ENCODE data around the gene AGRN. TPM values are rescaled to one million over a fixed set of nuclear protein-coding genes. Genes with fewer than 3 reads are reported as not detected.
"Not testable (repeated sequence)": the region's sequence is repeated elsewhere in the genome, so short reads cannot be mapped to it uniquely, and the experiment has no call there.

Gene AGRN
- total RNA-seq, result 10 to 100 TPM; 18.8 to 19.3 TPM

DNA sequence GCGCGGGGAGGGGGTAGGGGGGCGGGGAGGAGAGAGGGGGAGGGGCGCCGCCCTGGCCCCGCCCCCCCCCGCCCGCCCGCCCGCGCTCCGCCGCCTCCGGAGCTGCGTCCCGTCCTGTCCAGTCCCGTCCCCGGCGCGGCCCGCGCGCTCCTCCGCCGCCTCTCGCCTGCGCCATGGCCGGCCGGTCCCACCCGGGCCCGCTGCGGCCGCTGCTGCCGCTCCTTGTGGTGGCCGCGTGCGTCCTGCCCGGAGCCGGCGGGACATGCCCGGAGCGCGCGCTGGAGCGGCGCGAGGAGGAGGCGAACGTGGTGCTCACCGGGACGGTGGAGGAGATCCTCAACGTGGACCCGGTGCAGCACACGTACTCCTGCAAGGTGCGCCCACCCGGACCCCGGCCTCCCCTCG lies at the start of gene AGRN:
TSS of gene AGRN (plus strand) at position 121 of the 405 bp plus-strand sequence. CDS start at position 174, 53 bp downstream.
- POLR2A ChIA-PET, result interaction anchor here (0.9 to 1.0 kb wide), 2 partner anchors 18 to 39 kb away, joined by 3 to 6 read pairs; no protein-coding TSS in a partner anchor
- peak within 1 kb of the TSS; percentile 30 for H3K27ac Mint-ChIP-seq

DNA sequence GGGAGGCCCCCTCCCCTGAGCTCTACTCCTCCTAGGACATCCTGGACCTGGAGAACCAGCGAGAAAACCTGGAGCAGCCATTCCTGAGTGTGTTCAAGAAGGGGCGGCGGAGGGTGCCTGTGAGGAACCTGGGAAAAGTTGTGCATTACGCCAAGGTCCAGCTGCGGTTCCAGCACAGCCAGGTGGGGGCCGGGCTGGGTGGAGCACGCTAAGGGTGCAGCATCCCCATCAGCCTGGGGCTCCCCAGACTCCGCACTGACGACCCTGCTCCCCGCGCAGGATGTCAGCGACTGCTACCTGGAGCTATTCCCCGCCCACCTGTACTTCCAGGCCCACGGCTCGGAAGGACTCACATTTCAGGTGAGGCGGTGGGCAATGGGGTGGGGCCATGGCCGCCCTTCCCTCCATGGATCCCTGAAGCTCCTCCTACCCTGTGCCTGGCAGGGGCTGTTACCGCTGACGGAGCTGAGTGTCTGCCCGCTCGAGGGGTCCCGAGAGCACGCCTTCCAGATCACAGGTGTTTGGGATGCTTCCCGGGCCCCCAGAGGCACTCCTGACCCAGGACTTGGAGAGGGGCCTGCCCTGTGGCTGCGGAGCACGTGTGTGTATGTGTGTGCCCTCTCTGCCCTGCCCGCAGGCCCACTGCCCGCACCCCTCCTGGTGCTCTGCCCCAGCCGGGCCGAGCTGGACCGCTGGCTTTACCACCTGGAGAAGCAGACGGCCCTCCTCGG lies 49.5 kb upstream of the AGRN start:
- peaks cover 3% of the 10 kb centered on the region for H3K9me3 Mint-ChIP-seq
- peaks cover 4% of the 10 kb centered on the region for H3K27me3 Mint-ChIP-seq
- H3K27ac Mint-ChIP-seq, result no peak overlapping the region
- ATAC-seq (ENCODE audit: low read depth) (no peak), DNase-seq (no peak)
- no peaks in the 10 kb centered on the region for H3K36me3 Mint-ChIP-seq
- H3K4me1 Mint-ChIP-seq, result peaks cover 3% of the 10 kb centered on the region
- POLR2A ChIA-PET, result interaction anchor here (0.6 kb wide), 1 partner anchor 64 kb away, joined by 3 read pairs; no protein-coding TSS in a partner anchor
- no peak overlapping the region for H3K4me3 Mint-ChIP-seq

More for the DNA sequence above, at the start of gene AGRN:
- peak; percentile 27 for ATAC-seq (ENCODE audit: low read depth)
- Mint-ChIP-seq H3K4me3 (peak within 1 kb of the TSS; percentile 60), H3K4me1 (peaks cover 8% of the 10 kb centered on the region), H3K36me3 (peaks cover 12% of the 10 kb centered on the region), H3K27me3 (peaks cover 2% of the 10 kb centered on the region), H3K9me3 (no peaks in the 10 kb centered on the region)
- peak; percentile 77 for DNase-seq

DNA sequence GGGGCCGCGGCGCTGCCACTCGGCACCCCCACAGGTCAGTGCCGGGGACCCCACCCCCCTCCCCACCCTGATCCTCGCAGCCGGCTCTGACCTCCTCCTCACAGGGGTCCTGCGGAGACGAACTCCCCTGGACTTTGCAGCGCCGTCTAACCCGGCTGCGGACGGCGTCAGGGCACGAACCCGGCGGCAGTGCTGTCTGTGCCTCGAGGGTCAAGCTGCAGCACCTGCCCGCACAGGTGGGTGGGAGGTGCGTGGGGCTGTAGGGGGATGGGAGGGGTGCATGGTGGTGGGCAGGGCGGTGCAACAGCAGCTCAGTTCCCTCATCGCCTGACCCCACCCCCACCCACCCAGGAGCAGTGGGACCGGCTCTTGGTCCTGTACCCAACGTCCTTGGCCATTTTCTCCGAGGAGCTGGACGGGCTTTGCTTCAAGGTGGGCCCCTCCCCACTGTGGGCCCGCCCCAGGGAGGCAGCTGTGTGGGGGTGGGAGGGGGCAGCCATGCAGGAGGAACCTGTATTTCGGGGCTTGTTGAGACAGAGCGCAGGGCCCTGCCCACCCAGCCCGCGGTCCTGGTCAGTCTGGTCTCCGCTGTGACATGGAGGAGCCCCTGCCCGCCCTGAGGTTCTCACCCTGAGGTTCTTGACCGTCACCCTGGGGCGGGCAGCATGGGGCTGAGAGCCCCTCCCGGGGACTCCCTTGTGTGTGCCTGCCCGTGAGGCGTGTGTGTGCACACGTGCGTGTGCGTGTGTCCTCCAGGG lies 48.8 kb upstream of the AGRN start:
- ATAC-seq (ENCODE audit: low read depth) (no peak), DNase-seq (no peak)
- peaks cover 9% of the 10 kb centered on the region for H3K27me3 Mint-ChIP-seq
- POLR2A ChIA-PET, result no interaction called here
- peaks cover 3% of the 10 kb centered on the region for H3K4me1 Mint-ChIP-seq
- peaks cover 3% of the 10 kb centered on the region for H3K9me3 Mint-ChIP-seq
- no peak overlapping the region for H3K4me3 Mint-ChIP-seq
- no peak overlapping the region for H3K27ac Mint-ChIP-seq
- H3K36me3 Mint-ChIP-seq, result no peaks in the 10 kb centered on the region

DNA sequence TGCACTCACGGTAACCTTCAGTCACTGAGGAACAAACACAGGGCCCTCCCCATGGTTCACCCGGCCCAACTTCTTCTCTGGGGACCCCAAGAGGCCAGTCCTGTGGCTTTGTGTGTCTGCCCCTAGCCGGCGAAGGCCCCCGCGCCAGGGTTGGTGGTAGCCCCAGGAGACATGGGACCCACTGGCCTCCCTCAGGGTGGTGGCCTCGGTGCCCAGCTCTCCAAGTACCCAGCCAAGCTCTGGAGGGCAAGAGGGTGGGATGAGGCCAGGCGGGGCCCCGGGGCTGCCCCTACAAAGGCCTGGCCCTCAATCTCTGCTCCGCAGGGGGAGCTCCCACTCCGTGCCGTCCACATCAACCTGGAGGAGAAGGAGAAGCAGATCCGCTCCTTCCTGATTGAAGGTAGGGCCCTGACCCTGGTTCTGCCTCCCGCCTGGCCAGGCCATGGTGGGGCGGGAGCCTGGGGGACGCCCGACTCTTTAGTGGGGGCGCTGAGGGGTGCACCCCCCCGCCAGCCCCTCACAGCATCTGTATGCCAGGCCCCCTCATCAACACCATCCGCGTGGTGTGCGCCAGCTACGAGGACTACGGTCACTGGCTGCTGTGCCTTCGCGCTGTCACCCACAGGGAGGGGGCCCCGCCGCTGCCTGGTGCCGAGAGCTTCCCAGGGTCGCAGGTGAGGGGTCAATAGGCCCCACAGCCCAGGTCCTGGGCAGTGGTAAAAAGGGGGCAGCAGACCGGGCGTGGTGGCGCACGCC lies 48.0 kb upstream of the AGRN start:
- peaks cover 3% of the 10 kb centered on the region for H3K4me1 Mint-ChIP-seq
- no peaks in the 10 kb centered on the region for H3K36me3 Mint-ChIP-seq
- peaks cover 9% of the 10 kb centered on the region for H3K27me3 Mint-ChIP-seq
- no peak overlapping the region for H3K27ac Mint-ChIP-seq
- H3K9me3 Mint-ChIP-seq, result peaks cover 3% of the 10 kb centered on the region
- DNase-seq, result no peak
- no peak for ATAC-seq (ENCODE audit: low read depth)
- POLR2A ChIA-PET, result no interaction called here
- no peak overlapping the region for H3K4me3 Mint-ChIP-seq

DNA sequence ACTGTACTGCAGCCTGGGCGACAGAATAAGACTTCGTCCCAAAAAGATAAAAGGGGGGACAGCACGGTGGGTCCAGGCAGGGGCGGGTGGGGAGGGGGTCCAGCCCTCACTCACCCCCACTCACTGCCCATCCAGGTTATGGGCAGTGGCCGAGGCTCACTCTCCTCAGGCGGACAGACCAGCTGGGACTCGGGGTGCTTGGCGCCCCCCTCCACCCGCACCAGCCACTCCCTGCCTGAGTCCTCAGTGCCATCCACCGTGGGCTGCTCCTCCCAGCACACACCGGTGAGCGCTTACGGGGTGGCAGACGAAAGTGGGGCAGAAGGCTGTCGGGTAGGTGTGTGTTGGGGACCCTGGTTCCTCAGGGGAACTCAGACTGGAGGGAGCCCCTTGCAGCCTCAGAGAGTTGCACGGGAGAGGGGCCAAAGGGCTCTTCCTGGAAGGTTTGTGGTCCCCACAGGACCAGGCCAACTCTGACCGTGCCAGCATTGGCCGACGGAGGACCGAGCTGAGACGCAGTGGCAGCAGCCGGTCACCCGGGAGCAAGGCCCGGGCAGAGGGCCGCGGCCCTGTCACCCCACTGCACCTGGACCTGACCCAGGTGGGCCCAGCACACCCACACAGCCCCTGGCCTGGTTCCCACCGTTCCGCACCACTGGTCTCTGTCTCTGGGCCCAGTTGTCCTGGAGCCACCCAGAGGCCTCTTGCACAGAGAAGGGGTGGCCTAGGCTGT lies 47.0 kb upstream of the AGRN start:
- Mint-ChIP-seq H3K36me3 (no peaks in the 10 kb centered on the region), H3K27me3 (peaks cover 9% of the 10 kb centered on the region), H3K4me1 (peaks cover 2% of the 10 kb centered on the region), H3K27ac (no peak overlapping the region), H3K9me3 (peaks cover 3% of the 10 kb centered on the region), H3K4me3 (no peak overlapping the region)
- no peak for ATAC-seq (ENCODE audit: low read depth)
- POLR2A ChIA-PET, result no interaction called here
- DNase-seq, result no peak

DNA sequence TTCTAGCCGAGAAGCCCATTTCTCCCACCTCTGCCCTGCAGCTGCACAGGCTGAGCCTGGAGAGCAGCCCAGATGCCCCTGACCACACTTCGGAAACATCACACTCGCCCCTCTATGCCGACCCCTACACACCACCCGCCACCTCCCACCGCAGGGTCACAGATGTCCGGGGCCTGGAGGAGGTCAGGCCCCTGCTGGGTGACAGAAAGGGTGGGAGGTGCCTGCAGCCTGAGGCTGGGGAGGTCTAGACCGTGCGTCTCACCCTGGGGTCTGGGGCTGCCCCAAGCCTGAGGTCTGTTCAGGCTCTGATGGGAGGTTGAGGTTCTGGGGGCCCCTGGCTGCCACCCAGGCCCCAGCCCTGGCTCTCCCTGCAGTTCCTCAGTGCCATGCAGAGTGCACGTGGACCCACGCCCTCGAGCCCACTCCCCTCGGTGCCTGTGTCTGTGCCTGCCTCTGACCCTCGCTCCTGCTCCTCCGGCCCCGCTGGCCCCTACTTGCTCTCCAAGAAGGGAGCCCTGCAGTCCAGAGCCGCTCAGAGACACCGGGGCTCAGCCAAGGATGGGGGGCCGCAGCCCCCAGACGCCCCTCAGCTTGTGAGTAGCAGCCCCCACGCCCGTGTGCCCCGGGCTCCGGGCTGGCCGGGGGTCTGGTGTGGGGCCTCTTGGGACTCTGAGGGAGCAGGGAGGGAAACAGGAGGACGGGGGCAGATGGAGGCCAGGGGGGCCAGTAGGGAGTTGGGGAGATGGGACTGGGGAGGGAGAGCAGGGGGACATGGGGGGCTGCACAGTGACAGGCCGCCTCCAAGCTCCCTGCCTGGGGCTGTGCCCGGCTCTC lies 46.2 kb upstream of the AGRN start:
- DNase-seq, result no peak
- Mint-ChIP-seq H3K9me3 (peaks cover 3% of the 10 kb centered on the region), H3K4me3 (no peak overlapping the region)

DNA sequence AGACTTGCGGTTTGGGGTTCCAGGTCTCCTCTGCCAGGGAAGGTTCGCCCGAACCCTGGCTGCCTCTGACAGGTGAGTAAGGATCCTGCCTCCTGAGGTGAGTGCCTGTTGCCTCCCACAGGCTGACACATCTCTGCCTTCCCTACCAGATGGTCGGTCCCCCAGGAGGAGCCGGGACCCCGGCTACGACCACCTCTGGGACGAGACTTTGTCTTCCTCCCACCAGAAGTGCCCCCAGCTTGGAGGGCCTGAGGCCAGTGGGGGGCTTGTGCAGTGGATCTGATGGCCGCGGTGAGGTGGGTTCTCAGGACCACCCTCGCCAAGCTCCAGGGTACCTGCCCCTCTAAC lies 45.7 kb upstream of the AGRN start:
- no peaks in the 10 kb centered on the region for H3K4me1 Mint-ChIP-seq
- H3K36me3 Mint-ChIP-seq, result peaks cover 1% of the 10 kb centered on the region
- H3K27ac Mint-ChIP-seq, result no peak overlapping the region
- no peak for DNase-seq
- no peak overlapping the region for H3K4me3 Mint-ChIP-seq
- peaks cover 3% of the 10 kb centered on the region for H3K9me3 Mint-ChIP-seq
- ATAC-seq (ENCODE audit: low read depth), result no peak
- peaks cover 5% of the 10 kb centered on the region for H3K27me3 Mint-ChIP-seq
- POLR2A ChIA-PET, result no interaction called here

More for the DNA sequence above, 46.2 kb upstream of the AGRN start:
- no peak overlapping the region for H3K27ac Mint-ChIP-seq
- ATAC-seq (ENCODE audit: low read depth), result no peak
- H3K36me3 Mint-ChIP-seq, result peaks cover 1% of the 10 kb centered on the region
- no peaks in the 10 kb centered on the region for H3K4me1 Mint-ChIP-seq
- peaks cover 5% of the 10 kb centered on the region for H3K27me3 Mint-ChIP-seq
- POLR2A ChIA-PET, result no interaction called here

DNA sequence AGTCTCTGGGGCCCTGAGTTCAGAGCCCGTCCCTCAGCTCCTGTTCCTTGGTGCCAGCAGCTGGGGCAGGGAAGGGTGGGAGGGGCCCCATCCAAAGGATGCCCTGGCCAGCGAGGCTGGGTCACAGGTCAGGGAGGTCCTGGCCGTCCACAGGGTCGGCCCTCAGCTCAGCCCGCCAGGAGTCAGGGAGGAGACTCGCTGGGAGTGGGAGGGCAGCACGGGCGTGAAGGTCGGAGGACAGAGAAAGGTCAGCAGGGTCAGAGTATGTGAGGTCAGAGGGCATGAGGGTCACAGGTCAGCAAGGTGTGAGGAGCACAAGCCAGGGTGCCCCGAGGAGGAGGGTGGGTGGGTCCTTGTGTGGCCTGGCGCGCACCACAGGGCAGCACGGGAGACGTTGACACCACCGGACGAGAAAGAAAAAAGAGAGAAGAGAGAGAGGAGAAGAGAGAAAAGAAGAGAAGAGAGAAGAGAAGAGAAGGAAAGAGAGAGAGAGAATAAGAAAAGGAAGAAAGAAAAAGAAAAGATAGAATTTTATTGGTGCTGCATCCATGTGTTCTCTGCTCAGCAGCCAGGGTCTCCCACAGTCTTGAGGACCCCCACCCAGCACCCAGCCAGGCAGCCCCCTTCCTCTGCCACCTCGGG lies 45.1 kb upstream of the AGRN start:
- Mint-ChIP-seq H3K4me1 (no peaks in the 10 kb centered on the region), H3K27ac (no peak overlapping the region), H3K36me3 (peaks cover 1% of the 10 kb centered on the region), H3K9me3 (no peaks in the 10 kb centered on the region), H3K27me3 (peaks cover 5% of the 10 kb centered on the region), H3K4me3 (no peak overlapping the region)
- no peak for DNase-seq
- no peak for ATAC-seq (ENCODE audit: low read depth)
- POLR2A ChIA-PET, result no interaction called here

DNA sequence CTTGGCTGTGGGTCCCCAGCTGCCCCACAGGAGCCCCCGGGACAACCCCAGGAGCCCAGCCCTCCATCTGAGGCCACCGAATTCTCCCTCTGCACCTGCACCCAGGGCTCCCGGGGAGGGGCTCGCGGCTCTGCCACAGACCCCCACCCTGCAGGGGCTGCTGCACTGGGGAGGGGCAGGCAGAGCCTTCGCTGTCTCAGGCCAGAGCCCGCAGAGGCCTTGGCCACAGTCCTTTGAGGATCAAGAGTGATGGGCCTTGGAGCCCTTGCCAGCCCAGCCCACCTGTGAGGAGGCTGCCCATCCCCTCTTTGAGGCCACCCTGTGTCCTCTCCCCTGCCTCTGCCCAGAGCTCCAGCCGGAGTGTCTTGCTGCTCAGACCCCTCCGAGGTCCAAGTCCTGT lies 44.6 kb upstream of the AGRN start:
- Mint-ChIP-seq H3K36me3 (peaks cover 1% of the 10 kb centered on the region), H3K4me1 (no peaks in the 10 kb centered on the region), H3K9me3 (no peaks in the 10 kb centered on the region), H3K4me3 (no peak overlapping the region), H3K27ac (no peak overlapping the region), H3K27me3 (peaks cover 5% of the 10 kb centered on the region)
- POLR2A ChIA-PET, result no interaction called here
- DNase-seq (no peak), ATAC-seq (ENCODE audit: low read depth) (no peak)

DNA sequence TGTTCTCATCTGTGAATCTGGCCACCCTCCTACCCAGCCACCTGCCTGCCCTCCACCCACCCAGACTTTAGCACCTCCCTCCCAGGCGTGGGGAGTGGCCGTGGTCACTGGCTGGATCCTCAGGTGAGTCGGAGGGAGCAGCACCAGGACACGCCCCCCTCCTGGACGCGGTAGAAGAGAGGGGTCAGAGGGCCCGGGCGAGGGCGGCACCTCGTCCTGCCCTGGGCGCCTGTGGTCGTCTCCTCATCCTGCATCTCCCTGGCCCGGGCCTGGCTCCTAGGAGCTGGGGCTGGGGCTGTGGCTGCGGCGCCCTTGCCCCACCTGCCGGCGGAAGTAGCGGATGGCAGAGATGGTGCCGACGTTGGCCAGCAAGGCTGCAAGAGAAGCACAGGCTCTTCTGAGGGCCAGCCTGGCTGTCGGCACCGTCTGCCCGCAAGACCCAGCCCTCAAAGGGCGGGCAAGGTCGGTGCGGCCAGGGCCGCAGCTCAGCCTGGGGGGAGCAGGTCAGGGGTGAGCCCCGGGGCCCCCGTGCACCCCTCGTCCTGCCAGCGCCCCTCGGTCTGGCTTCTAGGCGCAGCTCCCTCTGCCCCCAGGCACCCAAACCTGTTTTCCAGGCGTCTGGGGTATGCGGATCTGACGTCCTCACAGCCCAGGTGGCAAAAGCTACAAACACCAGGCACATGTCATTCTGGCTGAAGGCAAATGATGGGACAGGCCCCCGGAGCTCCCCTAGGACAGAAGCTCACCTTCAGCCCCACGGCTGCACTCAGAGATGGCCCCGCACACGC lies 43.8 kb upstream of the AGRN start:
- Mint-ChIP-seq H3K4me1 (no peaks in the 10 kb centered on the region), H3K4me3 (no peak overlapping the region), H3K27me3 (peaks cover 5% of the 10 kb centered on the region), H3K9me3 (no peaks in the 10 kb centered on the region), H3K36me3 (peaks cover 1% of the 10 kb centered on the region), H3K27ac (no peak overlapping the region)
- DNase-seq (peak; percentile 67), ATAC-seq (ENCODE audit: low read depth) (peak; percentile 67)
- POLR2A ChIA-PET, result no interaction called here

DNA sequence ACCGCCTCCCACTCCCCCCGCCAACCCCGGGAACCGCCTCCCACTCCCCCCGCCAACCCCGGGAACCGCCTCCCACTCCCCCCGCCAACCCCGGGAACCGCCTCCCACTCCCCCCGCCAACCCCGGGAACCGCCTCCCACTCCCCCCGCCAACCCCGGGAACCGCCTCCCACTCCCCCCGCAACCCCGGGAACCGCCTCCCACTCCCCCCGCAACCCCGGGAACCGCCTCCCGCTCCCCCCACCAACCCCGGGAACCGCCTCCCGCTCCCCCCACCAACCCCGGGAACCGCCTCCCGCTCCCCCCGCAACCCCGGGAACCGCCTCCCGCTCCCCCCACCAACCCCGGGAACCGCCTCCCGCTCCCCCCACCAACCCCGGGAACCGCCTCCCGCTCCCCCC lies 43.1 kb upstream of the AGRN start:
- DNase-seq; H3K36me3 Mint-ChIP-seq; H3K27me3 Mint-ChIP-seq; H3K27ac Mint-ChIP-seq; H3K9me3 Mint-ChIP-seq; H3K4me3 Mint-ChIP-seq; ATAC-seq (ENCODE audit: low read depth); POLR2A ChIA-PET; H3K4me1 Mint-ChIP-seq: not testable (repeated sequence)

Measured in activated naive CD8-positive, alpha-beta T cell treated with anti-CD3 and anti-CD28 coated beads, Interleukin-2, amount 10 ng/mL, durations not matched to agents 7 days and 5 days (primary cell).